ENCODE results near the gene AHRR.
"Not testable (repeated sequence)": the region's sequence is repeated elsewhere in the genome, so short reads cannot be mapped to it uniquely, and the experiment has no call there.

AHRR gene

GRCh38 chr5:478369-478981 lies 157.0 kb downstream of the AHRR start:
- no peak for DNase-seq

- DNase-seq = no peak
Measured at GRCh38 chr5:478982-479535, 157.5 kb downstream of the AHRR start.

GRCh38 chr5:479566-480319 lies 158.2 kb downstream of the AHRR start:
- DNase-seq = no peak

- DNase-seq = no peak
Measured at GRCh38 chr5:481347-481746, 159.8 kb downstream of the AHRR start.

GRCh38 chr5:482021-482420 lies 160.5 kb downstream of the AHRR start:
- DNase-seq = no peak

- DNase-seq = no peak
Measured at GRCh38 chr5:482506-482905, 161.0 kb downstream of the AHRR start.

GRCh38 chr5:483011-483410 lies 161.5 kb downstream of the AHRR start:
- DNase-seq = no peak

- no peak for DNase-seq
Measured at GRCh38 chr5:483434-484140, 162.1 kb downstream of the AHRR start.

- no peak for DNase-seq
Measured at GRCh38 chr5:484556-484955, 163.0 kb downstream of the AHRR start.

GRCh38 chr5:485113-485945 lies 163.8 kb downstream of the AHRR start:
- DNase-seq = no peak

GRCh38 chr5:485946-486491 lies 164.5 kb downstream of the AHRR start:
- no peak for DNase-seq

GRCh38 chr5:486597-486996 lies 165.1 kb downstream of the AHRR start:
- not testable (repeated sequence) for DNase-seq

Data from activated T-cell treated with anti-CD3 and anti-CD28 coated beads for 4 hours (primary cell).